Measurements from ENCODE around the gene ORC5. TPM values are rescaled to one million over a fixed set of nuclear protein-coding genes. Genes with fewer than 3 reads are reported as not detected.

Gene ORC5
- total RNA-seq, 4 donors from 2014 or later = 11.8 to 36.6 (median 12.7) TPM

DNA sequence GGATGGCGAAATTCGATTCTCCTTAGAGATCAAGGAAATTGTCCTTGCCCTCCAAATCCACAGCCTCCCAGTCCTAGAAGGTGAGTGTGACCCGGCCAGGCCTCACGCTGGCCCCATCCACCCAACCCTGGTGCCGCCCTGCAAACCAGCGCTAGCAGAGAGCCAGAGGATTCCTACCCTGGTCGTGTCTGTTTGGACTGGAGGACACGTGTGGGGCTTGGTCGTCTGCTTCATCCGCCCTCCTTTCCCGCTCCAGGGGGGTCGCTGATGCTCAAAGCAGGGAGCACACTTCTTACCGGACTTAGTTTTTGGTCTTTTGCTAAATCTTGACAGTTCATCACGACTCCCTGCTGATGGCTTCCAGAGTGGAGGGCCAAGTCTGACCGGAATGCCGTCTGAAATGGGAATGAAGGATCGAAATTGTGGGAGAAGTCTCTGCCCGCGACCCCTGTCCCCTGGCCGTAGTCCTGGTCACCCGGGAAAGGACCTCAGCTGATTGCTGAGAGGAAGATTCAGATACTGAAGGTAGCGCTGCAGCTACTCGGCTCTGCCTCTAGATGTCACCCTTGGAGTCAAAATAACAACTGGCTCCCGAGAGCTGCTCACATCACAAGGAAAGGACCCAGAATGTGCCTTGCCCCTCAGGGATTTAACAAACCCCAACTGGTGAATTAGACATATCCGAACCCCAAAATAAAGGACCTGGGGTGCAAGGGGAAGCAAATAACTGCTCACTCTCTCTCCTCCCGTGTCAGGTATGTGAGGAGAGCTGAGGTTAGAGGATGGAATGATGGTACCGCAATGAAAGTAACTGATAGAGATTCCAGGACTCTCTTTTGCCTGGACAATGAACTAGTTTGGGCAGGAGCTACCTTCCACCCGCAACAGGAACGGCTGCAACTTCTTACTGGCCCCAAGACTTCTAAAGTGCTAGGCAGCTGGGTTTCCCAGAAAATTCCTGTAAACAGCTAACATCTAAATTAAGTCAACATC lies 23.5 kb upstream of the ORC5 start:
- Histone ChIP-seq H3K9me3 (no peaks in the 10 kb centered on the region), H3K4me1 (peaks cover 0 to 7% (median 0%) of the 10 kb centered on the region in 4 donors), H3K27ac (replicated peaks in 1 of 4) (no peak overlapping the region), H3K27me3 (peaks cover 0 to 13% (median 0%) of the 10 kb centered on the region in 4 donors), H3K36me3 (no peaks in the 10 kb centered on the region), H3K4me3 (no peak overlapping the region)
- TF ChIP-seq, protein P1, sequence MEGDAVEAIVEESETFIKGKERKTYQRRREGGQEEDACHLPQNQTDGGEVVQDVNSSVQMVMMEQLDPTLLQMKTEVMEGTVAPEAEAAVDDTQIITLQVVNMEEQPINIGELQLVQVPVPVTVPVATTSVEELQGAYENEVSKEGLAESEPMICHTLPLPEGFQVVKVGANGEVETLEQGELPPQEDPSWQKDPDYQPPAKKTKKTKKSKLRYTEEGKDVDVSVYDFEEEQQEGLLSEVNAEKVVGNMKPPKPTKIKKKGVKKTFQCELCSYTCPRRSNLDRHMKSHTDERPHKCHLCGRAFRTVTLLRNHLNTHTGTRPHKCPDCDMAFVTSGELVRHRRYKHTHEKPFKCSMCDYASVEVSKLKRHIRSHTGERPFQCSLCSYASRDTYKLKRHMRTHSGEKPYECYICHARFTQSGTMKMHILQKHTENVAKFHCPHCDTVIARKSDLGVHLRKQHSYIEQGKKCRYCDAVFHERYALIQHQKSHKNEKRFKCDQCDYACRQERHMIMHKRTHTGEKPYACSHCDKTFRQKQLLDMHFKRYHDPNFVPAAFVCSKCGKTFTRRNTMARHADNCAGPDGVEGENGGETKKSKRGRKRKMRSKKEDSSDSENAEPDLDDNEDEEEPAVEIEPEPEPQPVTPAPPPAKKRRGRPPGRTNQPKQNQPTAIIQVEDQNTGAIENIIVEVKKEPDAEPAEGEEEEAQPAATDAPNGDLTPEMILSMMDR (IDR thresholded peaks at IDR 0.05) = peak; percentile 71 to 87 (median 76)
- TF ChIP-seq POLR2AphosphoS5 (IDR thresholded peaks at IDR 0.05) = no peak
- DNase-seq (ENCODE audit: extremely low spot score) = no peak
- intact Hi-C loops (cut with DNase I) = loop anchor here (5.0 kb wide), 2 partner anchors 616 to 686 kb away; no protein-coding TSS in a partner anchor
- WGBS = 20% methylated on average over 25 of the region's 29 CpGs

DNA sequence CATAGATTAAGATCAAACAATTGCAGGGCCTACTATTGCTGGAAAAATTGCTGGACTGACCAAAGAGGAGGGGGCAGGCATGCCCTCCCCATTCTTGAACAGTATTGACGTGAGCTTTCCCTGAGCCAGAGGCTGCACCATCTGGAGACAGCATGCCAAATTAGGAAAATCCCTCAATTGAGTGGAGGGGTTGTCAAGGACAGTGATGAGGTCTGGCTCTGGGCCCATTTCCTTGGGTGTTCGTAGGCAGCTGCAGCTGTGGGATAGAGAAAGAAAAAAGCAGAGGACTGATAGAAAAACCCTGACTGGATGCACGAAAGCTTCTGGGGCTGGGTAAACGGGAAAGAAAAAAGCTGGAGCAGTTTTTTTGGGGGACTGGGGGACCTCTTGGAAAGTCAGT lies 22.8 kb upstream of the ORC5 start:
- WGBS = 11% methylated on average over 4 of the region's 4 CpGs
- Histone ChIP-seq H3K9me3 (no peaks in the 10 kb centered on the region), H3K36me3 (no peaks in the 10 kb centered on the region), H3K27me3 (peaks cover 0 to 13% (median 0%) of the 10 kb centered on the region in 4 donors), H3K27ac (replicated peaks in 1 of 4) (no peak overlapping the region), H3K4me1 (peaks cover 0 to 7% (median 0%) of the 10 kb centered on the region in 4 donors), H3K4me3 (no peak overlapping the region)
- no peak for DNase-seq (ENCODE audit: extremely low spot score)
- intact Hi-C loops (cut with DNase I) = loop anchor here (5.0 kb wide), 2 partner anchors 617 to 687 kb away; no protein-coding TSS in a partner anchor
- TF ChIP-seq, protein P1 (IDR thresholded peaks at IDR 0.05) = no peak
- TF ChIP-seq POLR2AphosphoS5 (IDR thresholded peaks at IDR 0.05) = no peak
- TF ChIP-seq EP300 (IDR thresholded peaks at IDR 0.05) = no peak
- no peak for TF ChIP-seq POLR2A (IDR thresholded peaks at IDR 0.05; ENCODE audit: low read depth)

DNA sequence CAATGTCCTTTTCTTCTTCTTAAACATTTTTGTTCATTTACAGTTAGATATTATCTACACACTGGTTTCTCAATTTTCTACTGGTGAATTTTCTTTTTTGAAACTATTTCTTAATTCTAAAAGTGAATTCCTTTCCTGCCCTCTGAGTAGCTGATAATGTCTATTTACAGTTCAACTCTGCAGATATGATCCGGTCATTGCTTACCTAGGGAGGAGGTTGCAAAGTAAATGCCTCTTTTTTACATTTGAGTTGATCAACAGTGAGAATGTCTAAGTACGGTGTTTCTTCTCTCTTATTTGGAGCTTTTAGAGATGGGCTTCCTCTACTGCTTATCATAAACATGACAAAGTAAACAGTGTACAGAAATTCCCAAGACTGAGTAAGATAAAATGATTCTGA lies 20.6 kb upstream of the ORC5 start:
- Histone ChIP-seq H3K27ac (replicated peaks in 1 of 4) (no peak overlapping the region), H3K4me1 (peaks cover 0 to 7% (median 0%) of the 10 kb centered on the region in 4 donors), H3K27me3 (peaks cover 0 to 13% (median 0%) of the 10 kb centered on the region in 4 donors), H3K36me3 (no peaks in the 10 kb centered on the region), H3K4me3 (no peak overlapping the region), H3K9me3 (no peaks in the 10 kb centered on the region)
- TF ChIP-seq POLR2A (IDR thresholded peaks at IDR 0.05; ENCODE audit: low read depth) = no peak
- no peak for TF ChIP-seq POLR2AphosphoS5 (IDR thresholded peaks at IDR 0.05)
- no peak for TF ChIP-seq EP300 (IDR thresholded peaks at IDR 0.05)
- TF ChIP-seq, protein P1 (IDR thresholded peaks at IDR 0.05) = no peak
- DNase-seq (ENCODE audit: extremely low spot score) = no peak
- 72% methylated on average over 2 of the region's 2 CpGs for WGBS
- intact Hi-C loops (cut with DNase I) = no loop called here

DNA sequence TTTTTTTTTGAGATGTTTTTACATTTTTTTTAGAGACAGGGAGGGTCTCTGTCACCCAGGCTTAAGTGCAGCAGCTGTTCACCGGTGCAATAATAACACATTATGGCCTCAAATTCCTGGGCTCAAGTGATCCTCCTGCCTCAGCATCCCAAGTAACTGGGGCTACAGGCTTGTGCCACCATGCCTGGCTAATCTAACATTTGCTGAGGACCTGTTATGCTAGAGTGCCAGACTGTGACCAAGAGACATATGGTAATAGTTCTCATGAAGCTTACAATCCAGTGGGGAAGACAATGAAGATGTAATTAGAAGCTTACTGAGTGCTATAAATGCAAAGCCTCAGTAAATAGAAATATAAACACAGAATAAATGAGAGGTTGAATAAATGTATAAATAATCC lies 17.6 kb upstream of the ORC5 start:
- Histone ChIP-seq H3K9me3 (peaks cover 0 to 3% (median 2%) of the 10 kb centered on the region in 4 donors), H3K27ac (replicated peaks in 1 of 4) (no peak overlapping the region), H3K36me3 (no peaks in the 10 kb centered on the region), H3K4me3 (no peak overlapping the region), H3K4me1 (no peaks in the 10 kb centered on the region), H3K27me3 (no peaks in the 10 kb centered on the region)
- TF ChIP-seq POLR2AphosphoS5 (IDR thresholded peaks at IDR 0.05) (no peak), POLR2A (IDR thresholded peaks at IDR 0.05; ENCODE audit: low read depth) (no peak), EP300 (IDR thresholded peaks at IDR 0.05) (no peak)
- TF ChIP-seq, protein P1 (IDR thresholded peaks at IDR 0.05) = no peak
- 61% methylated on average over 1 of the region's 1 CpG for WGBS
- DNase-seq (ENCODE audit: extremely low spot score) = no peak
- intact Hi-C loops (cut with DNase I) = no loop called here

All from esophagus muscularis mucosa (tissue), 4 donors.